Measurements from ENCODE around the gene NPHP1.

- TF ChIP-seq CTCF (IDR thresholded peaks at IDR 0.05) (no peak), POLR2A (IDR thresholded peaks at IDR 0.05) (no peak)
Measured at GRCh38 chr2:110099471-110100225, 105.2 kb downstream of the NPHP1 start.
